Adrenal gland (tissue), 12 donors: Measurements from ENCODE around the gene LRRC37A2. TPM values are rescaled to one million over a fixed set of nuclear protein-coding genes. Genes with fewer than 3 reads are reported as not detected.
"Not testable (repeated sequence)": the region's sequence is repeated elsewhere in the genome, so short reads cannot be mapped to it uniquely, and the experiment has no call there.

Source experiments
- DNase-seq, 7 donors: peaks; one replicate each; pipeline ENCODE4 v3.0.0-alpha.2; 2019 to 2020
- H3K27ac ChIP-seq, 5 donors: fragments of 200-600 bp; sonication (generic) in 4 of 5; 1 replicate in 3 of 5; 2 replicates in 2 of 5; pipeline versions ENCODE4 v1.5.1 to v1.8.0; 2016 to 2020; ENCODE audit warnings: mild to moderate bottlenecking in 1 of 5
- H3K27me3 ChIP-seq: fragments of 200-600 bp; 2 replicates; pipeline ENCODE4 v1.8.0; 2021
- H3K36me3 ChIP-seq, 2 donors: fragments of 200-600 bp; replicated peaks in 1 of 2; 1 replicate in 1 of 2; 2 replicates in 1 of 2; pipeline versions ENCODE4 v1.5.1 to v1.8.0; 2018 to 2022
- H3K4me1 ChIP-seq, 2 donors: fragments of 200-600 bp; replicated peaks in 1 of 2; 1 replicate in 1 of 2; 2 replicates in 1 of 2; pipeline versions ENCODE4 v1.5.1 to v1.8.0; 2018 to 2021
- H3K4me3 ChIP-seq, 4 donors: fragments of 200-600 bp; sonication (generic) in 3 of 4; one replicate each; pipeline ENCODE4 v1.5.1; 2016 to 2018
- H3K9me3 ChIP-seq, 3 donors: fragments of 200-600 bp; sonication (generic) in 1 of 3; replicated peaks in 1 of 3; 1 replicate in 2 of 3; 2 replicates in 1 of 3; pipeline versions ENCODE4 v1.5.1 to v1.8.0; 2016 to 2021
- WGBS, 4 donors: extraction: QIAGEN DNeasy Blood & Tissue Kit in 2 of 4; methylation state at CpG; one replicate each; pipeline versions ENCODE4 v1.1.5 to v1.1.7; 2013 to 2017; 5-methylcytosine and 5-hydroxymethylcytosine counted together
- intact Hi-C, 2 donors: fragments of 100-400 bp; cut with DNase I; formaldehyde crosslinking; loops; one replicate each; pipeline versions ENCODE4 v1.14.1 to v1.15.0; 2022 to 2023
- polyA plus RNA-seq, 3 donors: library from polyadenylated mRNA; stranded (reverse); fragments of 200-250 nt in 2 of 3; fragments of 350-450 nt in 1 of 3; fragmentation: Illumina TruSeq in 1 of 3; extraction: RNeasy Lipid Tissue Mini Kit (QIAGEN cat#74804) in 1 of 3; gene quantifications; one replicate each; pipeline ENCODE4 v1.2.3, GENCODE V29; 2013 to 2014
- small RNA-seq, 2 donors: library from RNA; depleted of rRNA; stranded (forward); fragments of <200 nt; gene quantifications; one replicate each; pipeline ENCODE3, GENCODE V24; 2016
- total RNA-seq, 9 donors: library from RNA; depleted of rRNA in 4 of 9; stranded (reverse); fragments of >200 nt in 4 of 9; fragments of 120-200 nt in 1 of 9; fragmentation: NEBNext Ultra II Directional in 1 of 9; extraction: Animal tissue kit (Norgen Biotek cat#: 25700) in 1 of 9; gene quantifications; one replicate each; pipeline versions ENCODE4 v1.1.0 to v1.2.4, GENCODE V29; 2013 to 2023
- donor health status: healthy with polysubstance abuse.
- donor health status: Bipolar disorder and iron deficiency.
- donor health status: DM: yes; HTN: yes; CAD: no.
- donor health status: DM: no; HTN: no; CAD: no.
- donor health status: DM: no; HTN: no; CAD: no.
- donor health status: DM: yes; HTN: yes; CAD: no.

LRRC37A2 gene
- total and polyA plus RNA-seq, 12 donors: 2.4 to 14.3 (median 6.4) TPM

GRCh38 chr17:46591332-46591731, 79.1 kb downstream of the LRRC37A2 start:
- DNase-seq, H3K9me3 ChIP-seq, H3K4me3 ChIP-seq, intact Hi-C loops, H3K27ac ChIP-seq, H3K4me1 ChIP-seq, H3K27me3 ChIP-seq, H3K36me3 ChIP-seq: not testable (repeated sequence)
- no CpG with 5 or more reads among the region's 7 CpGs for WGBS, 4 donors

DNA sequence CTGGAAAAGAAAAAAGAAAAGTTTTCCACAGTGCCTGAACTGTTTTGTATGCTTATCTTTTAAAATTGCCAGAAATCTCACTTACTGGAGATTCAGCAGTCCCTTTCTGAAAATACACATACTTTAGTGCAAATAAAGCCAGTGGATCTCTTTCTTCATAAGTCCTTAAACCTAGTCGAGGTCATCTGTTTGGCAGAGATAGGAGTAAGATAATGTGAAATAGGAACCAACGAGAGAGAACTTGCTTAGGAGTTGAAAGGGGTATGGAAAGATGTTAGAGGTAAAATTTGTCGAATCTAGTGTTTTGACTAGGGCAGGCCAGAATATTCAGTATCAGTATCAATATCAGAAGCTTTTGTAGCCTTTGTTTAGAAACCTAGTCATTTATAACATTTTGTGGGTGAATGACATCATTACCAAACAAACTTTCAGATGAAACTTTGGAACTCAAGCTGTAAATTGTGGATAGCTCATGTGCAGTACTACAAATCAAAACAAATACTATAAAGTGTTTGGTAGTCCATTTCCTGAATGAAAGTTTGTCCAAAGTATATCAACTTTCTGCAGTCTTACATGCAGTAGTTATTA, 86.2 kb downstream of the LRRC37A2 start:
- H3K4me1 ChIP-seq, H3K36me3 ChIP-seq, H3K9me3 ChIP-seq, H3K27me3 ChIP-seq, intact Hi-C loops, H3K4me3 ChIP-seq, DNase-seq: not testable (repeated sequence)
- WGBS, 4 donors: 21 to 58% (median 30%) methylated on average over 2 to 3 of the region's 3 CpGs
- peak overlapping the region in 1 of 5 donors; percentile 22 for H3K27ac ChIP-seq

DNA sequence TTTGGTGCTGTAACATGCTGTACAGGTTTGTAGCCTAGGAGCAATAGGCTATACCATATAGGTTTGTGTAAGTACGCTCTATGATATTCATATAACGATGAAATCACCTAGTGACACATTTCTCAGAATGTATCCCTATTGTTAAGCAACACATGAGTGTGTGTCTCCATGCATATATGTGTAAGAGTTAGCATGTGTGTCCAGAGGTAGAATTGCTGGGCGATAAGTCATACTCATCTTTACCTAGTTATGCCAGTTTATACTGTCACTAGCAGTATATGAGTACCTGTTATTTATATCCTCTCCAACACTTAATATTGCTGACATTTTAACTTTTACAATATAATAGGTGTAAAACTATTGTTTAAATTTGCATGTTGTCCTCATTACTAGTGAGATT, 88.5 kb downstream of the LRRC37A2 start:
- H3K4me3 ChIP-seq, H3K4me1 ChIP-seq, intact Hi-C loops, DNase-seq, H3K9me3 ChIP-seq, H3K36me3 ChIP-seq, H3K27ac ChIP-seq, H3K27me3 ChIP-seq: not testable (repeated sequence)
- no CpG with 5 or more reads among the region's 3 CpGs for WGBS, 4 donors

GRCh38 chr17:46603125-46603524, 90.9 kb downstream of the LRRC37A2 start:
- H3K27ac ChIP-seq, intact Hi-C loops, H3K4me1 ChIP-seq, H3K4me3 ChIP-seq, H3K9me3 ChIP-seq, DNase-seq, H3K27me3 ChIP-seq, H3K36me3 ChIP-seq: not testable (repeated sequence)

Small RNA genes within 50 kb of the gene (small RNA-seq; reads per million reads assigned to genes)
- 0 reads per million in 2 donors for gene RN7SL199P

Other genes with a start within 250 kb of the LRRC37A2 start
- gene LRRC37A, start 217.3 kb upstream of the LRRC37A2 start, total RNA-seq: 1 to 10 TPM in 6 of 9 donors, under 1 TPM in 3; 0.12 to 2.4 (median 1.5) TPM
- gene LRRC37A, start 217.3 kb upstream of the LRRC37A2 start, polyA plus RNA-seq: 1 to 10 TPM; 1.1 to 4.0 (median 3.8) TPM
- 10 to 100 TPM in 7 of 9 donors, 1 to 10 TPM in 2; 4.4 to 36.0 (median 14.3) TPM for gene ARL17B, start 150.7 kb upstream of the LRRC37A2 start, total RNA-seq
- gene ARL17B, start 150.7 kb upstream of the LRRC37A2 start, polyA plus RNA-seq: 10 to 100 TPM; 11.5 to 20.3 (median 16.0) TPM
- 10 to 100 TPM in 4 of 9 donors, 1 to 10 TPM in 5; 6.7 to 17.1 (median 9.9) TPM for gene ARL17A, start 67.2 kb downstream of the LRRC37A2 start, total RNA-seq
- 1 to 10 TPM; 1.7 to 9.2 (median 6.5) TPM for gene ARL17A, start 67.2 kb downstream of the LRRC37A2 start, polyA plus RNA-seq
- gene NSF, start 78.2 kb downstream of the LRRC37A2 start, total RNA-seq: 100 to 1,000 TPM in 1 of 9 donors, 10 to 100 TPM in 8; 28.7 to 101 (median 48.0) TPM
- gene NSF, start 78.2 kb downstream of the LRRC37A2 start, polyA plus RNA-seq: 10 to 100 TPM in 1 of 3 donors, 1 to 10 TPM in 2; 7.5 to 84.5 (median 9.4) TPM